Sigmoid colon (tissue), 4 donors: ENCODE data around the gene CD226.

ENCODE experiments used
- POLR2AphosphoS5 ChIP-seq, 4 donors: sonication (generic); formaldehyde crosslinking; IDR thresholded peaks; one replicate each; pipeline ENCODE4 v1.6.1; 2017; ENCODE audit warnings: antibody characterized with exemption in 4 of 4
- TF ChIP-seq, protein P1 (sequence below), 4 experiments: fragments of 450-650 bp in 3 of 4; fragments of 200-600 bp in 1 of 4; IDR thresholded peaks; one replicate each; pipeline ENCODE4 v1.5.1; 2016 to 2019; ENCODE audit warnings: antibody characterized with exemption in 4 of 4, mild to moderate bottlenecking in 3 of 4, moderate library complexity in 2 of 4

- TF ChIP-seq, protein P1, sequence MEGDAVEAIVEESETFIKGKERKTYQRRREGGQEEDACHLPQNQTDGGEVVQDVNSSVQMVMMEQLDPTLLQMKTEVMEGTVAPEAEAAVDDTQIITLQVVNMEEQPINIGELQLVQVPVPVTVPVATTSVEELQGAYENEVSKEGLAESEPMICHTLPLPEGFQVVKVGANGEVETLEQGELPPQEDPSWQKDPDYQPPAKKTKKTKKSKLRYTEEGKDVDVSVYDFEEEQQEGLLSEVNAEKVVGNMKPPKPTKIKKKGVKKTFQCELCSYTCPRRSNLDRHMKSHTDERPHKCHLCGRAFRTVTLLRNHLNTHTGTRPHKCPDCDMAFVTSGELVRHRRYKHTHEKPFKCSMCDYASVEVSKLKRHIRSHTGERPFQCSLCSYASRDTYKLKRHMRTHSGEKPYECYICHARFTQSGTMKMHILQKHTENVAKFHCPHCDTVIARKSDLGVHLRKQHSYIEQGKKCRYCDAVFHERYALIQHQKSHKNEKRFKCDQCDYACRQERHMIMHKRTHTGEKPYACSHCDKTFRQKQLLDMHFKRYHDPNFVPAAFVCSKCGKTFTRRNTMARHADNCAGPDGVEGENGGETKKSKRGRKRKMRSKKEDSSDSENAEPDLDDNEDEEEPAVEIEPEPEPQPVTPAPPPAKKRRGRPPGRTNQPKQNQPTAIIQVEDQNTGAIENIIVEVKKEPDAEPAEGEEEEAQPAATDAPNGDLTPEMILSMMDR (IDR thresholded peaks at IDR 0.05), result no peak
- TF ChIP-seq POLR2AphosphoS5 (IDR thresholded peaks at IDR 0.05), result no peak
Observed at GRCh38 chr18:69953191-69953590, 5.5 kb upstream of the CD226 start.
